AG10803 (cell line): Measurements from ENCODE around the gene LGALS3.

ENCODE experiments used
- DNase-seq: peaks from one replicate; pipeline ENCODE4 v3.0.0; 2010; ENCODE audit warnings: low read depth
- H3K4me3 ChIP-seq: 2 replicates; pipeline ENCODE4 v1.5.1; 2011; ENCODE audit warnings: mild to moderate bottlenecking, low read length, control low read depth
- TF ChIP-seq, protein P1 (sequence below): conservative IDR thresholded peaks from 2 replicates; pipeline ENCODE4 v1.5.1; 2011; ENCODE audit warnings: mild to moderate bottlenecking, low read length, control low read depth, inconsistent platforms

LGALS3 gene

DNA sequence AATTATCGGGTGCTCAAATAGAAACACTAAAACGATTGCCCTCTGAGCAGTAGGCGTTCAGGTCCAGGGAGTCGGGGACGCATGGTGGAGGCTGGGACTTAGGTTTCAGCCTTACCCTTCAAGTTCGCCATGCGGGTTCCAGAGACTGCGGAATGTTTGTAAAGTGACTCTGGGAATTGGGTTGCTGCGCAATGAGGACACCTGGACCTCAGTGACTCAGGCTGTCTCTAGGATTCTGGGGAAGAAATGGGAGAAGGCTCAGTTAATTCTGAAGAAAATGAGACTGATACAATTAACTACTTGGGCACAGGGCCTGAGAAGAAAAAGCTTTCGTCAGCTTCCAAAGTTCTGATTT lies 1.1 kb downstream of the LGALS3 start:
- TF ChIP-seq, protein P1, sequence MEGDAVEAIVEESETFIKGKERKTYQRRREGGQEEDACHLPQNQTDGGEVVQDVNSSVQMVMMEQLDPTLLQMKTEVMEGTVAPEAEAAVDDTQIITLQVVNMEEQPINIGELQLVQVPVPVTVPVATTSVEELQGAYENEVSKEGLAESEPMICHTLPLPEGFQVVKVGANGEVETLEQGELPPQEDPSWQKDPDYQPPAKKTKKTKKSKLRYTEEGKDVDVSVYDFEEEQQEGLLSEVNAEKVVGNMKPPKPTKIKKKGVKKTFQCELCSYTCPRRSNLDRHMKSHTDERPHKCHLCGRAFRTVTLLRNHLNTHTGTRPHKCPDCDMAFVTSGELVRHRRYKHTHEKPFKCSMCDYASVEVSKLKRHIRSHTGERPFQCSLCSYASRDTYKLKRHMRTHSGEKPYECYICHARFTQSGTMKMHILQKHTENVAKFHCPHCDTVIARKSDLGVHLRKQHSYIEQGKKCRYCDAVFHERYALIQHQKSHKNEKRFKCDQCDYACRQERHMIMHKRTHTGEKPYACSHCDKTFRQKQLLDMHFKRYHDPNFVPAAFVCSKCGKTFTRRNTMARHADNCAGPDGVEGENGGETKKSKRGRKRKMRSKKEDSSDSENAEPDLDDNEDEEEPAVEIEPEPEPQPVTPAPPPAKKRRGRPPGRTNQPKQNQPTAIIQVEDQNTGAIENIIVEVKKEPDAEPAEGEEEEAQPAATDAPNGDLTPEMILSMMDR: no peak
- peak overlapping the region; percentile 71 for H3K4me3 ChIP-seq
- DNase-seq: peak; percentile 43

GRCh38 chr14:55131370-55132137 lies 2.5 kb downstream of the LGALS3 start:
- H3K4me3 ChIP-seq: peak overlapping the region; percentile 71
- TF ChIP-seq, protein P1: peak; percentile 37; the same call in 1 of the 2 replicates
- DNase-seq: peak; percentile 46

- TF ChIP-seq, protein P1: no peak
- no peak for DNase-seq
- H3K4me3 ChIP-seq: no peak overlapping the region
Measured at GRCh38 chr14:55133416-55133815, 4.4 kb downstream of the LGALS3 start.

- H3K4me3 ChIP-seq: no peak overlapping the region
- DNase-seq: peak; percentile 75
- TF ChIP-seq, protein P1: no peak
Measured at GRCh38 chr14:55136241-55136640, 7.2 kb downstream of the LGALS3 start.

- peak overlapping the region; percentile 11; the same call in 1 of the 2 replicates for H3K4me3 ChIP-seq
- TF ChIP-seq, protein P1: peak; percentile 40
- DNase-seq: peak; percentile 83
Measured at GRCh38 chr14:55136885-55137786, 8.1 kb downstream of the LGALS3 start.

- no peak for DNase-seq
- TF ChIP-seq, protein P1: peak; percentile 16; the same call in 1 of the 2 replicates
- H3K4me3 ChIP-seq: no peak overlapping the region
Measured at GRCh38 chr14:55138091-55138490, 9.0 kb downstream of the LGALS3 start.
